Panc1 (cell line): Measurements from ENCODE around the gene ZNF236. TPM values are rescaled to one million over a fixed set of nuclear protein-coding genes. Genes with fewer than 3 reads are reported as not detected.

Source experiments
- ATAC-seq: fragments of 200-7000 bp; cut with Tn5 transposase; 2 replicates; pipeline ENCODE4 v1.9.1; 2020; ENCODE audit warnings: mild to moderate bottlenecking, moderate library complexity
- BruUV-seq: library from RNA; stranded (reverse); fragments of 400-500 nt; replicated peaks from 2 replicates; lab custom pipeline; 2021; lab: Mats Ljungman, UMichigan
- CTCF ChIA-PET: fragments of 300-600 bp; sonication (Branson Sonifier 250); formaldehyde crosslinking; loops from one replicate; lab custom pipeline; 2022; ENCODE audit warnings: antibody characterized with exemption; lab: Charles Lee
- POLR2A ChIA-PET: fragments of 300-600 bp; sonication (Branson Sonifier 250); formaldehyde crosslinking; loops from one replicate; lab custom pipeline; 2022; ENCODE audit warnings: antibody characterized with exemption; lab: Charles Lee
- DNase-seq: peaks from one replicate; pipeline ENCODE4 v3.0.0-alpha.2; 2010; ENCODE audit warnings: low read depth, low spot score
- H3K27ac ChIP-seq: 2 replicates; pipeline ENCODE4 v1.5.1; 2011; ENCODE audit warnings: mild to moderate bottlenecking, low read length, inconsistent platforms
- H3K27me3 ChIP-seq: fragments of 200-500 bp; sonication (Bioruptor generic); 2 replicates; pipeline ENCODE4 v1.6.0; 2014; ENCODE audit warnings: low read length, inconsistent platforms; ENCODE audit not compliant: control insufficient read depth, insufficient read depth
- H3K36me3 ChIP-seq: fragments of 200-500 bp; sonication (Bioruptor generic); 2 replicates; pipeline ENCODE4 v1.5.1; 2014; ENCODE audit warnings: inconsistent platforms, mild to moderate bottlenecking, low read length, moderate library complexity; ENCODE audit not compliant: control insufficient read depth, insufficient read depth
- H3K4me1 ChIP-seq: 2 replicates; pipeline ENCODE4 v1.5.1; 2011; ENCODE audit warnings: inconsistent platforms, mild to moderate bottlenecking, low read length, moderate library complexity; ENCODE audit not compliant: control insufficient read depth, insufficient read depth
- H3K4me3 ChIP-seq, 2 experiments: 2 replicates each; pipeline ENCODE4 v1.5.1; 2011 to 2012; ENCODE audit warnings: low read depth in 2 of 2, low read length in 2 of 2, mild to moderate bottlenecking in 2 of 2, inconsistent platforms in 1 of 2, moderate library complexity in 1 of 2
- H3K9me3 ChIP-seq: fragments of 200-500 bp; sonication (Bioruptor generic); 2 replicates; pipeline ENCODE4 v1.5.1; 2014; ENCODE audit warnings: low read depth, mild to moderate bottlenecking, inconsistent platforms, low read length, moderate library complexity; ENCODE audit not compliant: control insufficient read depth, insufficient read depth
- POLR2AphosphoS5 ChIP-seq: IDR thresholded peaks from 2 replicates; pipeline ENCODE4 v1.6.1; 2012; ENCODE audit warnings: mild to moderate bottlenecking, low read depth, low read length, moderate library complexity
- SIN3A ChIP-seq: IDR thresholded peaks from 2 replicates; pipeline ENCODE4 v1.6.1; 2012; ENCODE audit warnings: low read depth, mild to moderate bottlenecking, low read length, moderate library complexity, borderline replicate concordance; ENCODE audit not compliant: insufficient read depth
- TCF7L2 ChIP-seq: IDR thresholded peaks from 2 replicates; pipeline ENCODE4 v1.6.1; 2011; ENCODE audit warnings: mild to moderate bottlenecking, low read depth, low read length, inconsistent platforms
- in situ Hi-C: cut with HindIII; loops from 2 replicates; pipeline ENCODE4 v1.10.0; 2016; ENCODE audit warnings: low sequenced_read_pairs, low pct_unique_long_range_greater_than_20kb
- intact Hi-C: fragments of 100-400 bp; cut with micrococcal nuclease; formaldehyde crosslinking; loops from one replicate; pipeline ENCODE4 v1.10.0; 2022; ENCODE audit not compliant: unreplicated experiment
- total RNA-seq: library from RNA; stranded (reverse); gene quantifications from one replicate; pipeline ENCODE4 v1.2.1, GENCODE V29; 2021; ENCODE audit not compliant: unreplicated experiment
- TF ChIP-seq, protein P1 (sequence below), 2 experiments: IDR thresholded peaks; 2 replicates each; pipeline ENCODE4 v1.6.1; 2011 to 2012; ENCODE audit warnings: low read depth in 2 of 2, control low read depth in 1 of 2, low read length in 1 of 2, mild to moderate bottlenecking in 1 of 2, moderate library complexity in 1 of 2; ENCODE audit not compliant: insufficient read depth in 1 of 2
- TF ChIP-seq, protein P2 (sequence below): fragments of 450-650 bp; IDR thresholded peaks from 2 replicates; pipeline ENCODE4 v1.5.1; 2017; ENCODE audit warnings: mild to moderate bottlenecking

The ZNF236 gene
- total RNA-seq, 1 experiment from 2014 or later = 32.2 TPM

DNA sequence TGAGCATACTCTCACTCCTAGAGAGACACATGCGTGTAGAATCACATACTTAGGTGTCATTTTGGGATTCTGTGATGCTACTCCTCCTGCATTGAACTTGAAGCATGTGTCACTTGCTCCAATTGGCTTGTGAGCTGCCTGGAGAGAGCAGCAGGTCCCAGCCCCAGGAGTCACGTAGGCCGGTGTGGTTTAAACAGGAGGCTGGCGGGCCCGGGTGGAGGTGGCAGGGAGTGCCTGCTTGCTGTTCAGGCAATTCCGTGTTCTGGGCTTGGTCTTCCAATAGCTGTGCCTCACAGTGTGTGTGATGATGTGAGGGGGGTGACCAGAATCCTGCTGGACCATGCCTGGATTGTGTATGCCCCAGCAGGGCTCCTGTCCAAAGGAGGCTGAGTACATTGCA is 51.0 kb downstream of the ZNF236 start:
- Histone ChIP-seq H3K4me3 (no peak overlapping the region), H3K9me3 (no peaks in the 10 kb centered on the region), H3K27me3 (no peaks in the 10 kb centered on the region), H3K4me1 (no peaks in the 10 kb centered on the region), H3K36me3 (peaks cover 11% of the 10 kb centered on the region; the same call in 1 of the 2 replicates), H3K27ac (no peak overlapping the region)
- ATAC-seq = peak; percentile 32
- CTCF ChIA-PET = interaction anchor here (1.1 kb wide), 1 partner anchor 71 kb away, joined by 3 read pairs; no protein-coding TSS in a partner anchor
- no peak for TF ChIP-seq POLR2AphosphoS5
- TF ChIP-seq, protein P1, sequence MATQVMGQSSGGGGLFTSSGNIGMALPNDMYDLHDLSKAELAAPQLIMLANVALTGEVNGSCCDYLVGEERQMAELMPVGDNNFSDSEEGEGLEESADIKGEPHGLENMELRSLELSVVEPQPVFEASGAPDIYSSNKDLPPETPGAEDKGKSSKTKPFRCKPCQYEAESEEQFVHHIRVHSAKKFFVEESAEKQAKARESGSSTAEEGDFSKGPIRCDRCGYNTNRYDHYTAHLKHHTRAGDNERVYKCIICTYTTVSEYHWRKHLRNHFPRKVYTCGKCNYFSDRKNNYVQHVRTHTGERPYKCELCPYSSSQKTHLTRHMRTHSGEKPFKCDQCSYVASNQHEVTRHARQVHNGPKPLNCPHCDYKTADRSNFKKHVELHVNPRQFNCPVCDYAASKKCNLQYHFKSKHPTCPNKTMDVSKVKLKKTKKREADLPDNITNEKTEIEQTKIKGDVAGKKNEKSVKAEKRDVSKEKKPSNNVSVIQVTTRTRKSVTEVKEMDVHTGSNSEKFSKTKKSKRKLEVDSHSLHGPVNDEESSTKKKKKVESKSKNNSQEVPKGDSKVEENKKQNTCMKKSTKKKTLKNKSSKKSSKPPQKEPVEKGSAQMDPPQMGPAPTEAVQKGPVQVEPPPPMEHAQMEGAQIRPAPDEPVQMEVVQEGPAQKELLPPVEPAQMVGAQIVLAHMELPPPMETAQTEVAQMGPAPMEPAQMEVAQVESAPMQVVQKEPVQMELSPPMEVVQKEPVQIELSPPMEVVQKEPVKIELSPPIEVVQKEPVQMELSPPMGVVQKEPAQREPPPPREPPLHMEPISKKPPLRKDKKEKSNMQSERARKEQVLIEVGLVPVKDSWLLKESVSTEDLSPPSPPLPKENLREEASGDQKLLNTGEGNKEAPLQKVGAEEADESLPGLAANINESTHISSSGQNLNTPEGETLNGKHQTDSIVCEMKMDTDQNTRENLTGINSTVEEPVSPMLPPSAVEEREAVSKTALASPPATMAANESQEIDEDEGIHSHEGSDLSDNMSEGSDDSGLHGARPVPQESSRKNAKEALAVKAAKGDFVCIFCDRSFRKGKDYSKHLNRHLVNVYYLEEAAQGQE (IDR thresholded peaks at IDR 0.05; ENCODE audit: insufficient read depth in 1 of 2, low read depth in 2 of 2, low read length in 1 of 2) = no peak
- TF ChIP-seq TCF7L2 = no peak
- TF ChIP-seq, protein P2, sequence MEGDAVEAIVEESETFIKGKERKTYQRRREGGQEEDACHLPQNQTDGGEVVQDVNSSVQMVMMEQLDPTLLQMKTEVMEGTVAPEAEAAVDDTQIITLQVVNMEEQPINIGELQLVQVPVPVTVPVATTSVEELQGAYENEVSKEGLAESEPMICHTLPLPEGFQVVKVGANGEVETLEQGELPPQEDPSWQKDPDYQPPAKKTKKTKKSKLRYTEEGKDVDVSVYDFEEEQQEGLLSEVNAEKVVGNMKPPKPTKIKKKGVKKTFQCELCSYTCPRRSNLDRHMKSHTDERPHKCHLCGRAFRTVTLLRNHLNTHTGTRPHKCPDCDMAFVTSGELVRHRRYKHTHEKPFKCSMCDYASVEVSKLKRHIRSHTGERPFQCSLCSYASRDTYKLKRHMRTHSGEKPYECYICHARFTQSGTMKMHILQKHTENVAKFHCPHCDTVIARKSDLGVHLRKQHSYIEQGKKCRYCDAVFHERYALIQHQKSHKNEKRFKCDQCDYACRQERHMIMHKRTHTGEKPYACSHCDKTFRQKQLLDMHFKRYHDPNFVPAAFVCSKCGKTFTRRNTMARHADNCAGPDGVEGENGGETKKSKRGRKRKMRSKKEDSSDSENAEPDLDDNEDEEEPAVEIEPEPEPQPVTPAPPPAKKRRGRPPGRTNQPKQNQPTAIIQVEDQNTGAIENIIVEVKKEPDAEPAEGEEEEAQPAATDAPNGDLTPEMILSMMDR = no peak
- TF ChIP-seq SIN3A = no peak
- no TSS peak for BruUV-seq
- intact Hi-C loops (no loop called here), in situ Hi-C loops (no loop called here)
- DNase-seq = no peak
- POLR2A ChIA-PET = no interaction called here

DNA sequence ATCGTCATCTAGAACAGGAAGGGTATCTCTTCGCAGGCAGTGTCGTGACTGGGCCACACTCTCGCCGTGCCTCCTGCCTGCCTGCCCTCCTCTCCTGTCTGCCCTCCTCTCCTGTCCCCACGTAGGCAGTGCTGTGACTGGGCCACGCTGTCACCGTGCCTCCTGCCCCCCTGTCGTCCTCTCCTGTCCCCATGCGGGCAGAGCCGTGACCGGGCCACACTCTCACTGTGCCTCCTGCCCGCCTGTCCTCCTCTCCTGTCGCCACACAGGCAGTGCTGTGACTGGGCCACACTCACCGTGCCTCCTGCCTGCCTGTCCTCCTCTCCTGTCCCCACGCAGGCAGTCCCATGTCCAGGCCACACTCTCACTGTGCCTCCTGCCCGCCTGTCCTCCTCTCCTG is 51.4 kb downstream of the ZNF236 start:
- no peak overlapping the region for H3K4me3 ChIP-seq
- ATAC-seq (0 out of 2 replicates have a peak, but pooled peaks have one; percentile 8), DNase-seq (no peak)
- H3K4me1 ChIP-seq = no peaks in the 10 kb centered on the region
- H3K36me3 ChIP-seq = peaks cover 11% of the 10 kb centered on the region; the same call in 1 of the 2 replicates
- BruUV-seq = no TSS peak
- no peak overlapping the region for H3K27ac ChIP-seq
- CTCF ChIA-PET = interaction anchor here (1.1 kb wide), 1 partner anchor 72 kb away, joined by 3 read pairs; no protein-coding TSS in a partner anchor
- in situ Hi-C loops (no loop called here), intact Hi-C loops (loop anchor here (2.0 kb wide), 1 partner anchor 71 kb away; no protein-coding TSS in a partner anchor)
- no peaks in the 10 kb centered on the region for H3K27me3 ChIP-seq
- TF ChIP-seq, protein P2 = no peak
- no peak for TF ChIP-seq POLR2AphosphoS5
- TF ChIP-seq SIN3A = no peak
- TF ChIP-seq TCF7L2 = no peak
- TF ChIP-seq, protein P1 (IDR thresholded peaks at IDR 0.05; ENCODE audit: insufficient read depth in 1 of 2, low read depth in 2 of 2, low read length in 1 of 2) = no peak
- no peaks in the 10 kb centered on the region for H3K9me3 ChIP-seq
- POLR2A ChIA-PET = no interaction called here
